H9 (cell line): ENCODE results near the gene KCNIP4. TPM values are rescaled to one million over a fixed set of nuclear protein-coding genes. Genes with fewer than 3 reads are reported as not detected.

Experiments
- DNase-seq: peaks from one replicate; pipeline ENCODE4 v3.0.0-alpha.2; 2017
- H2AFZ ChIP-seq: one replicate; pipeline ENCODE4 v1.6.1; 2013; ENCODE audit warnings: mild to moderate bottlenecking, low read length, control low read depth, moderate library complexity
- H2AK5ac ChIP-seq: 2 replicates; pipeline ENCODE4 v1.6.1; 2013; ENCODE audit warnings: low read length, control low read depth, mixed read lengths; ENCODE audit not compliant: insufficient read length
- H2BK120ac ChIP-seq: one replicate; pipeline ENCODE4 v1.6.1; 2013; ENCODE audit warnings: low read depth, mild to moderate bottlenecking, low read length, control low read depth, inconsistent platforms; ENCODE audit not compliant: poor library complexity, severe bottlenecking
- H2BK12ac ChIP-seq: 2 replicates; pipeline ENCODE4 v1.6.1; 2013; ENCODE audit warnings: low read length, control low read depth, mixed read lengths, low read depth; ENCODE audit not compliant: insufficient read length
- H2BK15ac ChIP-seq: 2 replicates; pipeline ENCODE4 v1.6.1; 2013; ENCODE audit warnings: low read depth, low read length, control low read depth
- H2BK20ac ChIP-seq: one replicate; pipeline ENCODE4 v1.6.1; 2013; ENCODE audit warnings: low read depth, mild to moderate bottlenecking, low read length, control low read depth, inconsistent platforms; ENCODE audit not compliant: poor library complexity, severe bottlenecking
- H2BK5ac ChIP-seq: 2 replicates; pipeline ENCODE4 v1.6.1; 2013; ENCODE audit warnings: low read length, control low read depth, mixed read lengths; ENCODE audit not compliant: insufficient read length
- H3K14ac ChIP-seq: 2 replicates; pipeline ENCODE4 v1.6.1; 2013; ENCODE audit warnings: low read length, control low read depth; ENCODE audit not compliant: insufficient read depth
- H3K18ac ChIP-seq: 2 replicates; pipeline ENCODE4 v1.6.1; 2013; ENCODE audit warnings: low read depth, mild to moderate bottlenecking, mixed read lengths, low read length, control low read depth; ENCODE audit not compliant: insufficient read length
- H3K23ac ChIP-seq: 2 replicates; pipeline ENCODE4 v1.6.1; 2013; ENCODE audit warnings: low read length, control low read depth, mixed read lengths, low read depth; ENCODE audit not compliant: insufficient read length
- H3K23me2 ChIP-seq: 2 replicates; pipeline ENCODE4 v1.6.1; 2013; ENCODE audit warnings: low read depth, mild to moderate bottlenecking, mixed read lengths, low read length, control low read depth; ENCODE audit not compliant: insufficient read length, poor library complexity, severe bottlenecking
- H3K27ac ChIP-seq: 2 replicates; pipeline ENCODE4 v1.5.1; 2013; ENCODE audit warnings: low read length, control low read depth, mixed read lengths, low read depth; ENCODE audit not compliant: insufficient read length
- H3K27me3 ChIP-seq: 2 replicates; pipeline ENCODE4 v1.6.1; 2013; ENCODE audit warnings: low read length, control low read depth, inconsistent platforms; ENCODE audit not compliant: insufficient read depth
- H3K4ac ChIP-seq: 2 replicates; pipeline ENCODE4 v1.6.1; 2013; ENCODE audit warnings: low read depth, mild to moderate bottlenecking, control low read depth, inconsistent platforms, low read length, moderate library complexity
- H3K4me1 ChIP-seq: 2 replicates; pipeline ENCODE4 v1.6.1; 2013; ENCODE audit warnings: low read length, control low read depth, inconsistent platforms; ENCODE audit not compliant: insufficient read depth
- H3K4me2 ChIP-seq: 2 replicates; pipeline ENCODE4 v1.6.1; 2013; ENCODE audit warnings: low read length, control low read depth, mixed read lengths; ENCODE audit not compliant: insufficient read length, insufficient read depth
- H3K56ac ChIP-seq: 2 replicates; pipeline ENCODE4 v1.6.1; 2013; ENCODE audit warnings: low read depth, mild to moderate bottlenecking, mixed read lengths, low read length, control low read depth; ENCODE audit not compliant: insufficient read length
- H3K79me1 ChIP-seq: 2 replicates; pipeline ENCODE4 v1.6.1; 2013; ENCODE audit warnings: low read depth, mild to moderate bottlenecking, moderate library complexity, low read length, control low read depth, inconsistent platforms; ENCODE audit not compliant: insufficient read depth, poor library complexity, severe bottlenecking
- H3K79me2 ChIP-seq: 2 replicates; pipeline ENCODE4 v1.6.1; 2013; ENCODE audit warnings: low read length, control low read depth, inconsistent platforms; ENCODE audit not compliant: insufficient read depth
- H3K9ac ChIP-seq: 2 replicates; pipeline ENCODE4 v1.6.1; 2013; ENCODE audit warnings: low read length, control low read depth, mixed read lengths; ENCODE audit not compliant: insufficient read length; ENCODE audit errors: extremely low read depth
- H3K9me3 ChIP-seq: one replicate; pipeline ENCODE4 v1.6.1; 2013; ENCODE audit warnings: low read depth, low read length, inconsistent platforms; ENCODE audit not compliant: control insufficient read depth
- H3T11ph ChIP-seq: one replicate; pipeline ENCODE4 v1.6.1; 2013; ENCODE audit warnings: mild to moderate bottlenecking, low read length, control low read depth, inconsistent platforms
- H4K20me1 ChIP-seq: one replicate; pipeline ENCODE4 v1.6.1; 2013; ENCODE audit not compliant: control insufficient read depth, insufficient read length, insufficient read depth
- H4K5ac ChIP-seq: 2 replicates; pipeline ENCODE4 v1.6.1; 2013; ENCODE audit warnings: low read depth, mild to moderate bottlenecking, mixed read lengths, low read length, control low read depth; ENCODE audit not compliant: insufficient read length
- H4K8ac ChIP-seq: replicated peaks from 2 replicates; pipeline ENCODE4 v1.6.1; 2013; ENCODE audit warnings: low read length, control low read depth, mixed read lengths, low read depth; ENCODE audit not compliant: insufficient read length
- H4K91ac ChIP-seq: 2 replicates; pipeline ENCODE4 v1.6.1; 2013; ENCODE audit warnings: low read depth, mild to moderate bottlenecking, moderate library complexity, mixed read lengths, low read length, control low read depth; ENCODE audit not compliant: insufficient read length
- H3K27ac Mint-ChIP-seq, 3 experiments: 2 replicates in 2 of 3; 3 replicates in 1 of 3; pipeline ENCODE4 v1.8.0; 2020 to 2021; ENCODE audit warnings: mixed read lengths in 3 of 3, mild to moderate bottlenecking in 1 of 3, moderate library complexity in 1 of 3
- H3K27me3 Mint-ChIP-seq: 2 replicates; pipeline ENCODE4 v1.8.0; 2021; ENCODE audit warnings: low read depth, mild to moderate bottlenecking, moderate library complexity, mixed read lengths
- H3K36me3 Mint-ChIP-seq, 3 experiments: 2 replicates in 2 of 3; 3 replicates in 1 of 3; pipeline ENCODE4 v1.8.0; 2020 to 2021; ENCODE audit warnings: low read depth in 3 of 3, mixed read lengths in 3 of 3; ENCODE audit not compliant: insufficient read depth in 1 of 3
- H3K4me1 Mint-ChIP-seq, 2 experiments: 2 replicates each; pipeline ENCODE4 v1.8.0; 2020; ENCODE audit warnings: mixed read lengths in 2 of 2
- H3K4me3 Mint-ChIP-seq, 2 experiments: 2 replicates in 1 of 2; 3 replicates in 1 of 2; pipeline ENCODE4 v1.8.0; 2020 to 2021; ENCODE audit warnings: mild to moderate bottlenecking in 2 of 2, mixed read lengths in 2 of 2, moderate library complexity in 1 of 2
- H3K9me3 Mint-ChIP-seq, 2 experiments: 2 replicates in 1 of 2; 3 replicates in 1 of 2; pipeline ENCODE4 v1.8.0; 2020; ENCODE audit warnings: mild to moderate bottlenecking in 2 of 2, mixed read lengths in 2 of 2, moderate library complexity in 1 of 2
- WGBS: extraction: QIAGEN DNeasy Blood & Tissue Kit; methylation state at CpG from one replicate; pipeline ENCODE4 v1.1.7; 2013; ENCODE audit warnings: missing lambda C conversion rate, low lambda C conversion rate, mixed read lengths; ENCODE audit not compliant: insufficient read length; ENCODE audit errors: extremely low coverage; 5-methylcytosine and 5-hydroxymethylcytosine counted together
- total RNA-seq: library from RNA; stranded (reverse); gene quantifications from 2 replicates; pipeline ENCODE4 v1.2.1, GENCODE V29; 2021
- TF ChIP-seq, protein P1 (sequence below): fragments of 200-600 bp; sonication (generic); conservative IDR thresholded peaks from 3 replicates; pipeline ENCODE4 v1.8.0; 2021; ENCODE audit warnings: antibody characterized with exemption, mild to moderate bottlenecking

The KCNIP4 gene
- total RNA-seq, 1 experiment from 2014 or later, result not detected

DNA sequence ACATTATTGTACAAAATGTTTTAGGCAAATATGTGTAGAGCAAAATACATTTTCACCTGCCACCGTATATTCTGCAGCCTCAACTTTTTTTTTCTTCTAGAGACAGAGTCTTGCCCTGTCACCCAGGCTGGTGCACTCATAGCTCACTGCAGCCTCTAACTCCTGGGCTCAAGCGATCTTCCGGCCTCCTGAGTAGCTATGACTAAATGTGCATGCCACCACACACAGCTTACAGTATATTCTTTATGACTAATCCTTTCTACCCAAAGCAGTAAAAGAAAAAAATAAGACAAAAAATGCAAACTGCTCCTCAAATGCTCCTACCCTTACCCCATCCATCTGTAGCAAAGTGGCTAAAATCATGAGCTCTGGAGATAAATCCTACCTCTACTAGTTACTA, 426.3 kb downstream of the KCNIP4 start:
- H3K18ac ChIP-seq, result no peak overlapping the region
- Mint-ChIP-seq H3K4me3 (no peak overlapping the region), H3K4me1 (peaks cover 0 to 9% of the 10 kb centered on the region in 2 experiments; a peak in 2 of 4 replicates), H3K36me3 (no peaks in the 10 kb centered on the region), H3K27me3 (no peaks in the 10 kb centered on the region), H3K27ac (no peak overlapping the region), H3K9me3 (peaks cover 0 to 3% of the 10 kb centered on the region in 2 experiments; a peak in 2 of 5 replicates)
- H2AFZ ChIP-seq, result no peak overlapping the region
- H3K9ac ChIP-seq, result no peak overlapping the region
- DNase-seq, result no peak
- H4K8ac ChIP-seq, result no peak overlapping the region
- H3K9me3 ChIP-seq, result no peaks in the 10 kb centered on the region
- no peak overlapping the region for H4K91ac ChIP-seq
- no peak overlapping the region for H2AK5ac ChIP-seq
- no peaks in the 10 kb centered on the region for H3K23me2 ChIP-seq
- H2BK12ac ChIP-seq, result no peak overlapping the region
- WGBS, result no CpG with 5 or more reads among the region's 3 CpGs
- H4K5ac ChIP-seq, result no peak overlapping the region
- H3K4me2 ChIP-seq, result no peak overlapping the region
- TF ChIP-seq, protein P1, sequence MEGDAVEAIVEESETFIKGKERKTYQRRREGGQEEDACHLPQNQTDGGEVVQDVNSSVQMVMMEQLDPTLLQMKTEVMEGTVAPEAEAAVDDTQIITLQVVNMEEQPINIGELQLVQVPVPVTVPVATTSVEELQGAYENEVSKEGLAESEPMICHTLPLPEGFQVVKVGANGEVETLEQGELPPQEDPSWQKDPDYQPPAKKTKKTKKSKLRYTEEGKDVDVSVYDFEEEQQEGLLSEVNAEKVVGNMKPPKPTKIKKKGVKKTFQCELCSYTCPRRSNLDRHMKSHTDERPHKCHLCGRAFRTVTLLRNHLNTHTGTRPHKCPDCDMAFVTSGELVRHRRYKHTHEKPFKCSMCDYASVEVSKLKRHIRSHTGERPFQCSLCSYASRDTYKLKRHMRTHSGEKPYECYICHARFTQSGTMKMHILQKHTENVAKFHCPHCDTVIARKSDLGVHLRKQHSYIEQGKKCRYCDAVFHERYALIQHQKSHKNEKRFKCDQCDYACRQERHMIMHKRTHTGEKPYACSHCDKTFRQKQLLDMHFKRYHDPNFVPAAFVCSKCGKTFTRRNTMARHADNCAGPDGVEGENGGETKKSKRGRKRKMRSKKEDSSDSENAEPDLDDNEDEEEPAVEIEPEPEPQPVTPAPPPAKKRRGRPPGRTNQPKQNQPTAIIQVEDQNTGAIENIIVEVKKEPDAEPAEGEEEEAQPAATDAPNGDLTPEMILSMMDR, result no peak
- H3K23ac ChIP-seq, result no peak overlapping the region
- no peak overlapping the region for H3K56ac ChIP-seq
- H2BK5ac ChIP-seq, result no peak overlapping the region
- no peak overlapping the region for H3K14ac ChIP-seq
- no peaks in the 10 kb centered on the region for H4K20me1 ChIP-seq
- no peak overlapping the region for H3T11ph ChIP-seq
- no peak overlapping the region for H3K27ac ChIP-seq
- no peaks in the 10 kb centered on the region for H3K79me2 ChIP-seq
- no peak overlapping the region for H2BK120ac ChIP-seq
- no peak overlapping the region for H3K4ac ChIP-seq
- no peak overlapping the region for H2BK15ac ChIP-seq
- no peaks in the 10 kb centered on the region for H3K79me1 ChIP-seq
- no peaks in the 10 kb centered on the region for H3K27me3 ChIP-seq
- no peak overlapping the region for H2BK20ac ChIP-seq
- no peaks in the 10 kb centered on the region; the same call in 1 of the 2 replicates for H3K4me1 ChIP-seq
